ENCODE results near the gene RPA3. TPM values are rescaled to one million over a fixed set of nuclear protein-coding genes. Genes with fewer than 3 reads are reported as not detected.

Gene RPA3
- total RNA-seq, 1 experiment from 2014 or later, result 61.4 TPM

- Histone ChIP-seq H3K27me3 (replicated peaks; ENCODE audit: insufficient read depth, low read depth, low read length, poor library complexity) (no peaks in the 10 kb centered on the region), H3K4me1 (ENCODE audit: insufficient read depth, low read length, poor library complexity, severe bottlenecking) (no peaks in the 10 kb centered on the region), H3K9me3 (ENCODE audit: low read depth, low read length, poor library complexity, severe bottlenecking) (no peaks in the 10 kb centered on the region), H3K4me3 (ENCODE audit: low read depth, low read length, poor library complexity, severe bottlenecking) (no peak overlapping the region), H3K27ac (ENCODE audit: low read depth, low read length, poor library complexity, severe bottlenecking) (no peak overlapping the region), H3K36me3 (ENCODE audit: insufficient read depth, low read length, poor library complexity, severe bottlenecking) (no peaks in the 10 kb centered on the region)
- BruUV-seq (replicated peaks), result no TSS peak
- no peak for TF ChIP-seq EZH2 (IDR thresholded peaks at IDR 0.05; ENCODE audit: borderline replicate concordance, low read depth, low read length, poor library complexity, severe bottlenecking)
- TF ChIP-seq CTCF (conservative IDR thresholded peaks at IDR 0.05; ENCODE audit: low read depth, low read length), result no peak
- ChIA-PET CTCF (no interaction called here), POLR2A (ENCODE audit: low non-redundant PET) (no interaction called here)
- no peak for DNase-seq (ENCODE audit: low spot score)
- intact Hi-C loops (cut with micrococcal nuclease; ENCODE audit: unreplicated experiment), result no loop called here
These were observed 100.9 kb downstream of the RPA3 start for GRCh38 chr7:7617550-7617949.

- Histone ChIP-seq H3K4me3 (ENCODE audit: low read depth, low read length, poor library complexity, severe bottlenecking) (no peak overlapping the region), H3K36me3 (ENCODE audit: insufficient read depth, low read length, poor library complexity, severe bottlenecking) (no peaks in the 10 kb centered on the region), H3K4me1 (ENCODE audit: insufficient read depth, low read length, poor library complexity, severe bottlenecking) (no peaks in the 10 kb centered on the region), H3K27me3 (replicated peaks; ENCODE audit: insufficient read depth, low read depth, low read length, poor library complexity) (no peaks in the 10 kb centered on the region), H3K9me3 (ENCODE audit: low read depth, low read length, poor library complexity, severe bottlenecking) (no peaks in the 10 kb centered on the region), H3K27ac (ENCODE audit: low read depth, low read length, poor library complexity, severe bottlenecking) (no peak overlapping the region)
- intact Hi-C loops (cut with micrococcal nuclease; ENCODE audit: unreplicated experiment), result no loop called here
- no peak for DNase-seq (ENCODE audit: low spot score)
- POLR2A ChIA-PET (ENCODE audit: low non-redundant PET), result interaction anchor here (0.5 kb wide), 1 partner anchor 64 kb away, joined by 3 read pairs; no protein-coding TSS in a partner anchor
- no TSS peak for BruUV-seq (replicated peaks)
- TF ChIP-seq EZH2 (IDR thresholded peaks at IDR 0.05; ENCODE audit: borderline replicate concordance, low read depth, low read length, poor library complexity, severe bottlenecking) (no peak), CTCF (conservative IDR thresholded peaks at IDR 0.05; ENCODE audit: low read depth, low read length) (no peak)
- CTCF ChIA-PET, result no interaction called here
These were observed 104.2 kb downstream of the RPA3 start for GRCh38 chr7:7614018-7614741.

- ChIA-PET CTCF (no interaction called here), POLR2A (ENCODE audit: low non-redundant PET) (no interaction called here)
- H3K4me3 ChIP-seq (ENCODE audit: low read depth, low read length, poor library complexity, severe bottlenecking), result no peak overlapping the region
- no peaks in the 10 kb centered on the region for H3K4me1 ChIP-seq (ENCODE audit: insufficient read depth, low read length, poor library complexity, severe bottlenecking)
- intact Hi-C loops (cut with micrococcal nuclease; ENCODE audit: unreplicated experiment), result no loop called here
- no peak for TF ChIP-seq EZH2 (IDR thresholded peaks at IDR 0.05; ENCODE audit: borderline replicate concordance, low read depth, low read length, poor library complexity, severe bottlenecking)
- TF ChIP-seq CTCF (conservative IDR thresholded peaks at IDR 0.05; ENCODE audit: low read depth, low read length), result no peak
- no peaks in the 10 kb centered on the region for H3K9me3 ChIP-seq (ENCODE audit: low read depth, low read length, poor library complexity, severe bottlenecking)
- no peaks in the 10 kb centered on the region for H3K27me3 ChIP-seq (replicated peaks; ENCODE audit: insufficient read depth, low read depth, low read length, poor library complexity)
- H3K27ac ChIP-seq (ENCODE audit: low read depth, low read length, poor library complexity, severe bottlenecking), result no peak overlapping the region
- no TSS peak for BruUV-seq (replicated peaks)
- DNase-seq (ENCODE audit: low spot score), result no peak
- H3K36me3 ChIP-seq (ENCODE audit: insufficient read depth, low read length, poor library complexity, severe bottlenecking), result no peaks in the 10 kb centered on the region
These were observed 105.2 kb downstream of the RPA3 start for GRCh38 chr7:7613210-7613609.
